ENCODE results near the gene ST6GALNAC3.

Gene ST6GALNAC3

DNA sequence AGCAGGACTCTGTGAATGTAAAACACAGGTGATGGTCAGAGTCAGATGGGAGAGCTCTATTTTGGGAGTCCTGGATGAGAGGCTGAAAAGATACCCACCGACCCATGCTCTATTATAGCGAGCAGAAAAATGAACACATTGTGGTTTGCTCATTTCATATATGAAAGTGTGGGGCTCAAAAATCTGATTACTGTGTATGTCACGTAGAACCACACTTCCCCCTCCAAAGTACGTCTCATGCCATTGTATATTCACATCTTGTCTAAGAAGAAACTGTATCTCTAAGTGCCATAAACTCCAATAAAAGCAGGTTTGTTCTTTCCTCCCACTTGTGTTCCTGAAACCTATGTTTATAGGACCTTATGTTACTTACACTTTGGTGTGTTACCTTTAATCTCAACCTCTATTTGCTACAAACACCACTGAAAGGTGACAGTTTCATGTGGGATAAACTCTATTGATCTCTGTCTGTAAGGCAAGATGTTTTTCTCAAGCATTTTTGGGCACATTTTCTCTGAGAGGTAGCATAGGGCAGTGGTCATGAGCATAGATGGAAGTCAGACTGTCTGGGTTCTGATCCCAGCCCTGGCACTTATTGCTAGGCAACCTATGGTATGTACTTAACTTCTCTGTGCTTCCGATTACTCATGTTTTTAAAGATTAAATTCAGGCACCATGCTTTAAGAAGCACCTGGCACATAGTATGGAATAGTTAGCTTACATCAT, 214.4 kb downstream of the ST6GALNAC3 start:
- DNase-seq (ENCODE audit: low read depth in 2 of 2): no peak

DNA sequence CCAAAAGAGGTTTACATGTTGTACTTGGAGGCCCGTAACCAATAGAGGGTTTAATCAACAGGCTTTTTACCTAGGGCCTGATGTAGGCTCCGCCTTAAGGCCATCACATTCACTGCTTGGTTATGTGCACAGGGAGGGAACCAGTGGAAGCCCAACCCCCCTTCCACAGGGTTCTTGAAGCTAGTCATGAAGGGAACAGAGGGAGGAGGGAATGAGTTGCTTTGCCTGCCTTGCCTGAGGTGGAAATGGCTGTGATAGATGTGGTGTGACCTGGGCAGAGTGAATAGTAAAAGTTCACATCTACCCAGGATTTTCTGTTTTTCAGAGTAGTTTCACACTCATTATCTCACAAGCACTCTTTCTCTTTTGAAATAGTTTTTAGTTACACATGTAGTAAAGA, 215.1 kb downstream of the ST6GALNAC3 start:
- no peak for DNase-seq (ENCODE audit: low read depth in 2 of 2)

DNA sequence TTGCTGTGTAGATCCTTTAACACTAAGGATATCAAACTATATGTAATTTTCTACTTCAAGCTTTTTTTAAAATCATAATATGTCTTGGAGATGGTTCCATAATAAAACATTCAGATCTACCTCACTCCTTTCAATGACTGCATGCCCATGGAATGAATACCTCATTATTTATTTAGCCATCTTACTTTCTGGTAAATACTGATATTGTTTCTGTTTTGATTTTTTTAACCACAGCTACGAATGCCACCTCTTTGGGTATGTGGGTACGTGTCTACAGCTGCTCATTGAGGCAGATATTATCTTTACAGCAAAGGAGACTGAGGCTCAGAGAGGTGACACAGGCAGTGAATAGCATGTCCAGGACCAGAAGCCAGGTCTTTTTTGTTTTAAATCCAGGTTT, 215.7 kb downstream of the ST6GALNAC3 start:
- DNase-seq (ENCODE audit: low read depth in 2 of 2): no peak

DNA sequence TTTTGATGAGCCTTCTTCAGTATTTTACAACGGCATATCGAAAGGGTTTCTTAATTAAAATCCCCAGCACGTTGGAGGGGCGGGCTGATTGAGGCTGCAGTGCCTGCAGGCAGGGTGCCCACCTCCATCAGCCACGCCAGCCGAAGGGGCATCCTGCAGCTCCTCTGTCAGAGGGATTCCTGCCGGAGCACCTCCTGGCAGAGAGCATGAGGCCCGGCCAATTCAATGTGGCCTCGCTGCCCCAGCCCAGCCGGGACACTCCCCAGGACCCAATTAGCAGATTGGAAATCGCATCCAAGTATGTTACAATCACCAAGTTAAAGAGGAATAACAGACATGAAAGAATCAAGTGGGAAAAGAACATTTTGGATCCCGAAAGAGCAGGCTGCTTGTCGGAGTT, 216.6 kb downstream of the ST6GALNAC3 start:
- no peak for DNase-seq (ENCODE audit: low read depth in 2 of 2)

DNA sequence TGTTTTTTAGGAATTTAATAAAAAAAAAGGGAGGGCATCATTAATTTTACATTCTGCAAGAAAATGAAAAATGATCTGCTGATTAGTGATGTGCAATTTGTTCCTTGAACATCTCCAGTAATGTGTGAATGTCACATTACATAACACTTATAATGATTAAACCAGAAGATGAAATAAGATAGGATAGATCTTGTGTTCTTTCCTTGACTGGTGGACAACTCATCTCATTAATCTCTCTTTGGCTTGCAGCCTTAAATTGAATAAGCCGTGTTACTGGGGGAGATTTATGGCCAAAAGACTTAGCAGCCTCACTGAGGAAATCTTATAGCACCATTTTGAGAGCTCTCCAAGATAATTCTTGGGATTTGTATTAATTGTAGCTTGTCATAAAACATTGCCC, 217.2 kb downstream of the ST6GALNAC3 start:
- DNase-seq (ENCODE audit: low read depth in 2 of 2): no peak

DNA sequence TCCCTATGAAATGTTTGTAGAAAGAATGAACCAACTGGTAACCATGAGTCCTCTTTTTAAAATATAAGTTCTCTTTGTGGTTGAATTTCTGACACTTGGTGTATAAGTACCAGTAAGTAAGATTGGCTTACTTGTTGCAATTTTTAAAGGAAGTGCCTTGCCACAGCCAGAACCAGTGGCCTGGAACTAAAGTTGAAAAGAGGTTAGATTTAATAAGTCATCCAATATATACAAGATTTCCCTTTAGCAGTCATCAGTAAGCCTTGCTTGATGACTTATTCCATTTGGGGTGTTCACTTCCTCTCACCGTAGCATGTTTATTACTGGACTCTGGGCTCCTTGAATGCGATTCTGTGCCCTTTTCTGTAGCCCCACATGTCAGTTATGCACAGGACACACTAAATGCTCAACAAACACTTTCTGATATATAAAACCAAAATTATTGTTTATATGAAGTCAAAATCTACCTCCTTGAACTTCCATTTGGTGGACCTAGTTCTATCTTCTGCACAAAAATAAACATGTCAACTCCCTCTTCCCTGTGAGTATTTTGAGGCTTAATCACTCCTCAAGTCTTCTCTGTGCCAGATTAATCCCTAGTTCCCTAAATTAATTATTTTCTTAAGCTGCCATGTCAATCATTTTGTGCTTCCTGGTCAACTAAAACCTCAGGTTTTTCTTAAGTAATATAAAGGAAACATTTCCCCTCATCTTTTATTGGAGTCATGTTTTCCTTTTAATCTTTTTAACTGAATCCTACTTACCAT, 218.1 kb downstream of the ST6GALNAC3 start:
- no peak for DNase-seq (ENCODE audit: low read depth in 2 of 2)

DNA sequence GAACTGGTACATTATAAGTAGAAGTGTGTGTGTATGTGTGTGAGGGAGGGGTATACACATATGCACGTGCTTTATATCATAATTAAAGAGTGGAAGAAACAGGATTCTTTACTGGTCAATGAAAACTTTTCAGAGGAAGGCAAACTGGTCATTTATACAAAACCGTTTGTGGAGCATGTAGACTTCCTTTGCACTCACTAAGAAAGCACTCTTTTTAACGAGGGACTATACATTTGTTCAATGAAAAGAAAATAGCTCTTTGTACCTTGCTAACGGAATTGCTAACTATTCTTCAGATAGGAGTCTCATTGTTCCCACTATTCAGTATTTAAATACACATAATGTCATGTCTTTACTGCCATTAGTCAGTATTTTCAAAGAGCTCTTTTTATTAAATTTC, 219.3 kb downstream of the ST6GALNAC3 start:
- DNase-seq (ENCODE audit: low read depth in 2 of 2): no peak

DNA sequence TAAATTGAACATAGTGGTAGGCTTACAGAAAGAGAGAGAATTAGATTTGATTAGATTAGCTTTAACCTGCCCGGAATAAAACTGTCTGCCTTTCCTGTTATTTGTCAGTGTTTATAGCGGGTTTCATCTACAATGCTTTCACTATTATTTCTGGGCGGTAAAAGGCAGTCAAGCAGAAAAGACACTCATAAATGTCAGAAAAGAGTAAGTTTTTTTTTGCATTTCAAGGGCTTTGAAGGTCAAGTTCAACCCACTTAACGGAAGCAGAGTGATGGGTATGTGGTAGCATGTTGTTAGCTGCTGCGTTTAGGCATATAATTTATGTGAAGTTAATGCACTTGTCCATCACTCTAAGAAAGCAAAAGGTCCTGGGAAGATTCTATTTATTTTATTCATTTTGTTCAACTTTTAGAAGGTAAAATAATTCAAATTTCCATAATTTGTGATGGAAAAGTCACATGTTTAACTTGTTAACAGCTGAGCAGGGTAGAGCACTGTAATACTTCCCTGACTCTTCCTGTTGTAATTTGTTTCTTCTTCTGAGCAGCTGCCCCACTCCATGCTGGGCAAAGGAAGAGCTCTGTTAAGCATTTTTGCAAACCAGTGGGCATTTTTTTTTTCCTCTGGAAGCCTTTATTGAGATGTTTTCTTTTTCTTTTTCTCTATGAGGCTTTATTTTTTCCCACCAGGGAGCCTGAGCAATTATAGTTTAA, 220.1 kb downstream of the ST6GALNAC3 start:
- DNase-seq (ENCODE audit: low read depth in 2 of 2): no peak

DNA sequence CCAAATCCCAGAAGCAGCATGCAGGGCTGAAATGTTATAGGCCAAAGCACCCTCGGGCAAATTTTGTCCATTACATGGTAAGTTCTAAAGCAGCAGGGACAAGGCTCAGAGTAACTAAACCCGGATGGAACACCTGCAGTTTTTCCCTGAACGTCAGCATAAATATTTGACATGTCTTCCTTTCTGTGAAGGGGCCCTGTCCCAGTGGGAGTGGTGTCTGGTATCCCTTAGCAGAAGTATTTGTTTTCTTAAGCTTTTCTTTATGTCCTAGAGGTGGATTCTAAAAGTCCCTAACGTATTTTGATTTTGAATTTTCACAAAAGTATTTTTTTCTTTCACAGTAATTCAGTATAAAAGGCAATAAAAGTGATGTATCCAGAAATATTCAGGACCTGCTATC, 223.9 kb downstream of the ST6GALNAC3 start:
- DNase-seq (ENCODE audit: low read depth in 2 of 2): no peak

DNA sequence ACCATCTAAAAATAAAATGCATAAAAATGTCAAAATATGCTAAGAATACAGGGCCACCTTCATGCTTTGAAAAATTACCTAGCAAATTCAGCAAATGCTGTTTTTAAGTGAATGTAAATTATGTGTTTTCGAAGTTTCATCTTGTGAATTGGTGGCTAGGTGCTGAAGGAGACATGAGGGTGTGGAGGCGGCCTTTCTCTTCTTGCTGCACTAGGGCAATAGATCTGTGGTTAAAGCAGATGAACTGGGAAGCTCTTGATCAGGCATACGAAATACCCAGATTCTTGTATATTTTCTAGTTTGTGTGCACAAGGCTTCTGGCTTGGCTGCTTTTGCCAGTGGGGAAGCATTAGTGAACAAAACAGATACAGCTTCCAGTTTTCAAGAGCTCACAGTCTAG, 224.5 kb downstream of the ST6GALNAC3 start:
- DNase-seq (ENCODE audit: low read depth in 2 of 2): no peak

DNA sequence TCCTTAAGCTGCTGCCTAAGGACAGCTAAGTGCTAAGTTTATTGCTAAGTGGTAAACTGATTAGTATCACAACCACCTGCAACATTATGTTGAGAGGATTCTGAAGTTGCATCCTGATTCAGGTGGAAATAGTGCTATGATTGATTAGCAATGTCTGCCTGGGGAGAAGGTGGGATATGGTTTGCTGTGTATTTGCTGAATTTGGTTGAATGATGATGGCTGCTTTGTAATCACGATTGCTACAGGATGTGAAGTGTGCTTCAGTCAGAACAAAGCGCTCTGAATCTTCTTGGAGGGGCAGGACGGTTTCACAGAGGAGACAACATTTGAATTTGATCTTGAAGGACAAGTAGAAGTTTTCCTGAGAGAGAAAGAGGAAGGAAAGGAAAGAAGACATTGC, 226.0 kb downstream of the ST6GALNAC3 start:
- DNase-seq (ENCODE audit: low read depth in 2 of 2): no peak

DNA sequence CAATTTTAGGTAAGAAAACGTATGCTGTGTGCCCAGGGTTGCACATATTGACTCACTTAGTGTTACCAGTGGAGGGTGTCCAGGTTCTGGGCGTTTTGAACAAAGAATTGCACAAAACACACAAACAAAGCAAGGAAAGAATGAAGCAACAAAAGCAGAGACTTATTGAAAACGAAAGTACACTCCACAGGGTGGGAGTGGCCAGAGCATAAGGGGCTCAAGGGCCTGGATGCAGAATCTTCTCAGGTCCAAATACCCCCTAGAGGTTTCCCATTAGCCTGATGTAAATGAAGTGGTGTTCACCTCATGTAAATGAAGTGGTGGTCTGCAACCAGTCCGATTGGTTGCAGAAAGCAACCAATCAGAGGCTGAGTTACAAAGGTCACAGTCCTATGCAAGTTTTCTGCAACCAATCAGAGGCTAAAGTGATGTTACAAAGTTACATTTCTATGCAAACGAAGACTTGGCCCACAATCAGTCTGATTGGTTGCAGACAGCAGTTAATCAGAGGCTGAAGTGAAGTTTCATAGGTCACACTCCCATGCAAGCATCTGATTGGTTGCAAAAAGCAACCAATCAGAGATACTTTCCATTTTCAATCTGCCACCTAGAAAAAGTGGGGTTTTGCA, 228.3 kb downstream of the ST6GALNAC3 start:
- DNase-seq (ENCODE audit: low read depth in 2 of 2): no peak

DNA sequence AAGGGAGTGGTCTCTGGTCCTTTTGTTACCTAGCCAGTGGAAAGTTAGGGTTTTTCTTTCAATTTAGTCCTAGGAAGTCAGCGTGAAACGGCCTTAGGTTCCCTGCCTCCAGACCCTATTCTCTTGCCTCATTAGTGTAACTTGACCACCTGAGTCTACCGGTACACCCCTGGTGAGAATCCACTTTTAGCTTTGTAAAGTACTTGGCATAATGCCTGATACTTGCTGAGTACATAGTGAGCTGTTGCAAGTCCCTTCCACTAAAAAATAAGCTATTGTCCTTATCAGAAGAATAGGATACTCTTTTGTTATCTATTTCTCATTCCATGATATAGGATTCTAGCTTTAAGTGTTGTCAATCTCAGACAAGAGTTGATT, 228.8 kb downstream of the ST6GALNAC3 start:
- DNase-seq (ENCODE audit: low read depth in 2 of 2): no peak

DNA sequence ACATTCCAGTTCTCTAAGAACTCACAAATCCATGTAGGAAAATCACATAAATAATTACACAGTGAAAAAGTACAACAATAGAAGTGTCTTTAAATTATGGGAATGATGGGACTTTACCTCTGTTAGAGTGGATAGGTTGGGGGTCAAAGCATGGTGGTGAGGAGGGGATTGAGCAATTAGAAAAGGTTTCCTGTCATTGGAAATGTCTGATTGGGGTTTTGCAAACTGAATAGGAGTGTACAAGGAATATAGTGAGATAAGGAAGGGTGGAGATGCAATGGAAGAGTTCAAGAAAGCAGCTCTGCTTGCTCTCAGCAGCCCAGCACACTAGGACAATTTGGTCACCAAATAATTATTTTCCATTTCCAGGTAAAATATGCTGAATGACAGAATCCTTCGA, 238.8 kb downstream of the ST6GALNAC3 start:
- no peak for DNase-seq (ENCODE audit: low read depth in 2 of 2)

DNA sequence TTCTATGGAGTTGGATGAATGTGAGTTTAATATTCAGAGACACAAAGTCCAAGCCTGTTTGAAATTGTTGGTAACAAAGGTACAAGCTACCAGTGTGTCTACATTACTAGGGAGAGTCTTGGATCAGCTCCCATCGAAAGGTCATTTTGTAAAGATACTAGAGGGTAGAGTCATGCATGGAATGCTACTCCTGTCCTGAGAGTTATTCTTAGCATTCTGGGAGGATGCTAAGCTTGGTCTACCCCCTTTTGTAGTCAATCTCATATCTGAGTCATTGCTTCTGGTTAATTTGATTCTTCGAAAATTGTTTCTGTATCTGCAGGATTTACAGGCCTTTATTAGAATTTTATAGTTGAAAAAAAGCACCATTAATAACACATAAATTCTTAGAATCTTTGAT, 240.2 kb downstream of the ST6GALNAC3 start:
- no peak for DNase-seq (ENCODE audit: low read depth in 2 of 2)

DNA sequence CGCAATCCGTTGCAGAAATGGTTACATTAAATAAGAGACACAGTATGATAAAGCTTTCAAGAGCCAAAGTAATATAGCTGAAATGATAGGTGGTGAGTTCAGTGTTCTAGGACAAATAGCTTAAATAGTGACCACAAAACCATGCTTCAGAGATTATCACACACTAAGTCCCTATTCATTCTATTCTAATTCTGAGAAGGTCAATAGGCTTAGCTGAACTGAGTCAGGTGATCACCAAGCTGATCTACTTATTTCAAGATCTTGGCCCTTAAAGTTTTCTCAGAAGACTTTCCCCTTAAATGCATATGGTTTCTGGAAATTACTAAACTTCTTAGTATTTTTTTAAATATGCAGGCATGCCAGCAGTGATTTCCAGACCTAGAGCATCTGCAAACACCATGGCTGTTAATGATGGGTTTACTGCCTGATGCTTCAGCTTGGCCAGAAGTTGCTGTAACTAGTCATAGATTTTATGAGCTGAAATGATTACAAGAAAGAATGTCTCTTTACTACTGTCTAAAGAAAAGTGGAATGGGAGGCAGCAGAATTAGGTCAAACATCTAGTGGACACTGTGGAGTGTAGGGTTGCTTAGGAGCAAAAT, 242.9 kb downstream of the ST6GALNAC3 start:
- no peak for DNase-seq (ENCODE audit: low read depth in 2 of 2)

DNA sequence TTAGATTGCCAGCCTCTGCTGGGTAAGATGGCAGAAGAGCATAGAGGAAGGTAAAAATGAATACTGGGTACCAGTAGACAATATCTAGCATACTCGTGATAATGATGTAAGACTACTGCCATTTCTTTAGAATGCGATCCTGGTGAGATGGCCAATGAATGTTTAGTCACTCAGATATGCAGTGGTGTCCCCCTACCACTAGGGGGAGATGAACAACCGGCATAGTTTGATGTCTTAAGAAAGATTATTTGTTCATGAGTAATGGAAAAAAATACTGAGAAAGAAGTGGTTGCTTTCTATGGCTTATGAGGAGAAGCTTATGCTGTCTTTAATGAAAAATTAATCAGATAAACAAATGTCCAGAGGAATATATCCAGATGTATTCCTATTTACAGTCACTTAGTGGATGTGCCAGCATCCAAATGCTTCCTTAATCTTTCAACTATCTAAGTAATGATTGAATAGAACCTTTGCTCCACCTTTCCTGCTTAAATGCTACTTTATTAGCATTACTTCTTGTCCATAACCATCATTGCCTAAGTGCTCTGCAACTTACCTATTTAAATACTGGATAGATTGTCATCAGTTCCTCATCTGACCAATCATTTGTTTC, 256.6 kb downstream of the ST6GALNAC3 start:
- DNase-seq (ENCODE audit: low read depth in 2 of 2): peak; percentile 1 to 14

DNA sequence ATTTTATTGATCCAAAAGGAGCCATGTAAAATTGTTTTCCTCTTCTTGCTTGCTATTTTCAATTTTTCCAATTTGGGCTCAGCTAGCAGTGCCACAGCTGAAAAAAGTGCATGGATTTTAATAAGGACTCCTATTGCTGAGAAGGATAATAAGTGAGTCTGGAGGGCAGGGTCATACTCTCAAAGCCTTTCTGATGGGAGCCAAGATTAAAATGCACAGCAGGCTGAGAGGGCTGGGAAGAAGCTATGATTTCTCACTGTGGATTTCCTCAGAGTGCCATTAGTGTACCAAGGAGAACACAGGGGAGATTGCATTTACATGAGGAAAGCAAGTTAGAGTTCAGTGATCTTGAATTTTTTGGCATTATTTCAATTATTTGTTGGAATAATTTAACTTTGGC, 261.3 kb downstream of the ST6GALNAC3 start:
- no peak for DNase-seq (ENCODE audit: low read depth in 2 of 2)

DNA sequence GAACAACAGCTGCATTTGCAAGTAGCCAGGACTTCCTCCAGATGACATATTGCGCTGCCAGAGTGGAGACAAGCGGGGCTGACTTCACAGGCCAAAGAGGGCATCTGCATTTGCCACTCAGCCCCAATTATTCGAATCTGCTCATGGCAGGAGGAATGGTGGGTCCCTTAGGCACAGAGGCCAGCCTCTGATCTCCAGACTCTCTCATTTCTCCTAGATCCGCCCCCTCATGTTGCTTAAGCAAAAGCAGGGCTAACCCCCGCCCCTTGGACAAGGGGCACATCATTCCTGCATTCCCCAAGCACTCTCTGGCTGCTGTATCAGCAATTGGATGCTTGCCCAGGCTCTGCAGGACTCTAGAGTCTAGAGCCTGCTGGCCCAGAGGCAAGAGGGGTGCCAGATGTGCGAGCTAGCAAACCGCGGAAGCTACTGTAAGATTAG, 262.4 kb downstream of the ST6GALNAC3 start:
- DNase-seq (ENCODE audit: low read depth in 2 of 2): no peak

DNA sequence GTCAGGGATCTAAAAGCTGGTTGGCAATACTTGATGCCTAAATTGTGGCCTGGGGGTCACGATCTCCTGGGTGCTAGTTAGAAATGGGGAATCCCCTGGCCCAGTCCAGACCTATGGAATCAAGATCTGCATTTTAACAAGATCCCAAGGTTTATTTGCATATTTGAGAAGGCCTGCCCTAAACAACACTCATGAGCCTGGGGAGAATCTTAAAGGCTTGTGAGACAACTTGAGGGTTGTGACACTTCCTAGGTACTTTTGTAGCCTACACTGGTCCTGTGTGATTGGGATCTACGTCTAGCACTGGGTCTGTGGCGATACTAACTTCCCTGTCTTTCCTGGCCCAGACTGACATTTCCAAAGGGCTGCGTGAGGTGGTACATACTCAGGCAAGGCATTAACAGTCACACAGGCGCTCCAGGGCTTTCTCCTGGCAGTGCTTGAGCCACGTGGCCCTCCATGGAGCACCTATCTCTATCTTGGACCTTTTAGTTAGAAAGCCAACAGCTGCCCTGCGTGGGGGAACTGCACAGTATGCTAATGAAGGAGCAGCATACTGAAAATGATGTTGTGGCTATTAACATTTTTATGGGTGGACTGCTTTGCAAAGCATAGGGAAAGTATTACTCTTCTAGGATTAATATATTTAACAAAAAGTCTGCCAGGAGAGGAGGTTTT, 263.1 kb downstream of the ST6GALNAC3 start:
- no peak for DNase-seq (ENCODE audit: low read depth in 2 of 2)

DNA sequence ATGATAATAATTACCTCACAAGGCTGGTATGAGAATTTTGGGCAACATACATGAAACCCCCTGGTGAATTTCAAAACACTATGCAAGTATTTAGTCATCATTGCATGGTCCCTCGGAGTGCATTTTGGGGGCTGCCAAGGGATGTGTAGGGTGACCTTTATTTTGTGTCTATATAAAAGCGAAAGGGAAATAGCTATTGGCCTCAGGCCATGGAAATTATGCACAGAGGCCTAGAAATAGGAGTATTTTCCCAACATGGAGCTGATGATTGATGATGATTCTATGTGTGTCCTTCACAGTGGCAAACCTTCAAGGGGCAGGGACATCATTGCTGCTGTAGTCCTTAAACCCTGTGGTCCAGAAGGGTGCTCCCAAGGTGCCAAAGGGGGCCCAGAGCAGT, 265.5 kb downstream of the ST6GALNAC3 start:
- no peak for DNase-seq (ENCODE audit: low read depth in 2 of 2)
